ENCODE results near the gene STK17B. TPM values are rescaled to one million over a fixed set of nuclear protein-coding genes. Genes with fewer than 3 reads are reported as not detected.

Gene STK17B
- polyA plus RNA-seq, 1 experiment = 6.1 TPM

DNA sequence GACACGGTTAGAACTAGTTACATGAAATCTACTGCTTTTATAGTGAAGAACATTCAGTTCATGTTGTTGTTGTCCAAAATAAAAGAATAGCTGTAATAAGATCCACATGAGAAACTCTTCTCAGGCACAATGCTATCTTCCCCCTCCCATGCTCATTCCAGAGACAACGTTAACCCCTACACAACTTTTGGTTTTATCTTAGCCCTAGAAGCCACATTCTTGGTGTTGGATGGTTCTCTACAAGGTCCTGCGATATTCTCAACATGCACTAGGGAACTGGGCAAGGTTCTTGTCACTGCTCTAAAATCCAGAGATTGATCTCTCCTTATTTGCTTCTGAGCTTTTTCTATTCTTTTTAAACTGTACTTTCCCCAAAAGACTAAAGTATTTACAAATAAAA lies 51.5 kb downstream of the STK17B start:
- no peak overlapping the region for H3K4me3 ChIP-seq (ENCODE audit: low read depth, low read length)
- TF ChIP-seq, protein P1, sequence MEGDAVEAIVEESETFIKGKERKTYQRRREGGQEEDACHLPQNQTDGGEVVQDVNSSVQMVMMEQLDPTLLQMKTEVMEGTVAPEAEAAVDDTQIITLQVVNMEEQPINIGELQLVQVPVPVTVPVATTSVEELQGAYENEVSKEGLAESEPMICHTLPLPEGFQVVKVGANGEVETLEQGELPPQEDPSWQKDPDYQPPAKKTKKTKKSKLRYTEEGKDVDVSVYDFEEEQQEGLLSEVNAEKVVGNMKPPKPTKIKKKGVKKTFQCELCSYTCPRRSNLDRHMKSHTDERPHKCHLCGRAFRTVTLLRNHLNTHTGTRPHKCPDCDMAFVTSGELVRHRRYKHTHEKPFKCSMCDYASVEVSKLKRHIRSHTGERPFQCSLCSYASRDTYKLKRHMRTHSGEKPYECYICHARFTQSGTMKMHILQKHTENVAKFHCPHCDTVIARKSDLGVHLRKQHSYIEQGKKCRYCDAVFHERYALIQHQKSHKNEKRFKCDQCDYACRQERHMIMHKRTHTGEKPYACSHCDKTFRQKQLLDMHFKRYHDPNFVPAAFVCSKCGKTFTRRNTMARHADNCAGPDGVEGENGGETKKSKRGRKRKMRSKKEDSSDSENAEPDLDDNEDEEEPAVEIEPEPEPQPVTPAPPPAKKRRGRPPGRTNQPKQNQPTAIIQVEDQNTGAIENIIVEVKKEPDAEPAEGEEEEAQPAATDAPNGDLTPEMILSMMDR (IDR thresholded peaks at IDR 0.05; ENCODE audit: insufficient read depth, low read depth, low read length) = no peak
- H3K36me3 ChIP-seq (ENCODE audit: control insufficient read depth, insufficient read depth, low read length) = no peaks in the 10 kb centered on the region
- CTCF ChIA-PET = interaction anchor here (0.6 to 1.5 kb wide), 2 partner anchors 21 to 155 kb away, joined by 3 read pairs; no protein-coding TSS in a partner anchor
- H3K27me3 ChIP-seq (ENCODE audit: control insufficient read depth, insufficient read depth, low read length) = no peaks in the 10 kb centered on the region
- DNase-seq (ENCODE audit: low read depth) = no peak
- POLR2A ChIA-PET = interaction anchor here (0.7 kb wide), 1 partner anchor 24 kb away, joined by 3 read pairs; no protein-coding TSS in a partner anchor

DNA sequence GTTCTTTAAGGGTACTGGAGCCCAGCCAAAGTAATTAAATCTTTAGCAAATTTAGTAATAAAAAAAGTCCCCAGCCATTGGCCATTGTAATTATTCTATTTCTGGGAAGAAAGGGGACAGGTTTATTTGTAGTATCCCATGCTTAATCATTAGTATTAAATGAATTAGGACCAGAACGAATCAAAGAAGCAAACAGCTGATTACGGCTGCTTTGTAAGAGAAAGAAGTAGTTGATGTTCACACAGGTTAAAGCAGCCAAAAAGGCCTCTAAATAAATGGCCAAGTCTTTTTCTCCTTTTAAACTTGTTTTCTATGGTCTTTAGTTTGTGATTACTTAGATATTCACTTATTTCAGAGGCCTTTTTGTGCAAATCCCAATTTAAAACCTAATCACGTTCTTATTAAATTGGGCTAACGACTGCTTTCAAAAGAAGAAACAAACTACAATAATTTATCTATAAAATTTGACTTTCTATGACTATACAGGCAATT lies 54.1 kb downstream of the STK17B start:
- Histone ChIP-seq H3K36me3 (ENCODE audit: control insufficient read depth, insufficient read depth, low read length) (no peaks in the 10 kb centered on the region), H3K27me3 (ENCODE audit: control insufficient read depth, insufficient read depth, low read length) (no peaks in the 10 kb centered on the region), H3K4me3 (ENCODE audit: low read depth, low read length) (no peak overlapping the region)
- DNase-seq (ENCODE audit: low read depth) = no peak
- TF ChIP-seq, protein P1 (IDR thresholded peaks at IDR 0.05; ENCODE audit: insufficient read depth, low read depth, low read length) = no peak
- POLR2A ChIA-PET = no interaction called here
- CTCF ChIA-PET = no interaction called here

DNA sequence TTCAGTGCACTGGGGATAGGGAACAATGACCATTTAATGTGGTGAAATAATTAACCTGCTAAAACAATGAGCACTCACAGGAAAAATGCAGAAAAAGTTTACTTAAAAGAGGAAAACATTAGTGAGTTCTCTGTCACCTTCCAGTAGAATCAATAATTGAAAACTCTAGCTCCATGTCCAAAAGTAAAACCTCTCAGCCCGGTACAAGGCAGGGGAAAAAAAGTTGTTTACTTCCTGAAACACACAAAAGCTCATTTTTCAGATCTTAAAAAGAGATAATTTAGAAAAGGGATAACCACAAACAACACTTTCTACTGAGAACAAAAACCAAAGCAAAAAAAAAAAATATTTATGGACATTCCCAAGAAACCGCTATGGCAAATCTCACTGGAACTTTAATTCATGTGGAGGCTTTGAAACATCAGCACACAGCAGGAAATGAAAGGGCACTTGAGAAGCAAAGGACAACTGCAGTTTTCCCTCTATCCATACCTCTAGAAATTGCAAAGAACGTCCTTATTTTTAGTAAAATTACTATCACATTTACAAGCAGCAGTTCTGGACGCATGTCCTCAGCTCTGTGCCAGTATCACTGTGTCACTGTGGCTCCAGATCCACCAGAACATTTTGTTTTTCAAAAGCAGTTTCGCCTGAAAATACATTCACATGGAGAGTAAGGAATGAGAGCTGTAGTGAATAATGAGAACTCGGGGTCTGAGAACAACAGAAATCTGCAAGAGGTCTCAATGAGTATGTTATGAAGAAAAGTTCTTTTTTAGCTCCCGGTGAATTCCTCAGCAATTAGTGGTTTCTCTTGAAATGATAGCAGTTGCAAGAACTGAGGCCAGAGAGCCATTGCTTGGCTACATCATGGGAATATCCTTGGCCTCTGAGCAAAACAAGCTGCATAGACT lies 58.1 kb downstream of the STK17B start:
- no peak overlapping the region for H3K4me3 ChIP-seq (ENCODE audit: low read depth, low read length)
- ChIA-PET POLR2A (no interaction called here), CTCF (interaction anchor here (0.7 to 1.3 kb wide), 4 partner anchors 17 to 224 kb away, joined by 3 to 4 read pairs (median 3); no protein-coding TSS in a partner anchor)

DNA sequence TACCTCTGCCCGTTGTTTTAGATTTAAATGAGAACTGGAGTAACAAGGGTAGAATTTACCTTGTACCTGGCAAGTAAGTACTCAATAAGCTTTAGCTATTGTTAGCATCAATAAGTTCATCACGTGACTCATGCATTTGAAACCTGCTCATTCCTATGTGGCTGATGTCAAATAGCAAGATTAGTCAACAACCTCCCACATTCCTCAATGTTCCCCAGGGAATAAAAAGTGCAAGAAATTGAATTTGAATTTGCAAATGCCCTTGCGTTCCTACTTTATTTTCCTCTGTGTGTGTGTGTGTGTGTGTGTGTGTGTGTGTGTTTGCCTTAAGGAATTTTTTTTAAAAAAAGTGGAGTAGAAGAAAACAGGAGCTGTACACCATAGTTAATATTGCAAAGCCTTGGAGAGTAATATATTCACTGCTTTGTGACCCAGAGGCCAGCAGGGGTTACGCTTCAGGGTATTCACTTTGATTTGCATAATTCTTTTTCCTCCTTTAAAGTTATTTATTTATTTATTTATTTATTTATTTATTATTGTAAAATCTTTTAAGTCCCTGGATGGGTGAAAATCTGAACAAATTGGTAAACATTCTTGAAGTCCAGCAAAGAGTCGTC lies 58.9 kb downstream of the STK17B start:
- POLR2A ChIA-PET = interaction anchor here (0.7 kb wide), 1 partner anchor 147 kb away, joined by 5 read pairs; no protein-coding TSS in a partner anchor
- CTCF ChIA-PET = interaction anchor here (0.9 to 1.3 kb wide), 3 partner anchors 33 to 58 kb away, joined by 3 to 4 read pairs (median 3); no protein-coding TSS in a partner anchor
- TF ChIP-seq, protein P1 (IDR thresholded peaks at IDR 0.05; ENCODE audit: insufficient read depth, low read depth, low read length) = no peak
- H3K36me3 ChIP-seq (ENCODE audit: control insufficient read depth, insufficient read depth, low read length) = no peaks in the 10 kb centered on the region
- H3K4me3 ChIP-seq (ENCODE audit: low read depth, low read length) = no peak overlapping the region
- DNase-seq (ENCODE audit: low read depth) = no peak
- H3K27me3 ChIP-seq (ENCODE audit: control insufficient read depth, insufficient read depth, low read length) = no peaks in the 10 kb centered on the region

More for the DNA sequence above, 58.1 kb downstream of the STK17B start:
- no peaks in the 10 kb centered on the region for H3K27me3 ChIP-seq (ENCODE audit: control insufficient read depth, insufficient read depth, low read length)
- TF ChIP-seq, protein P1 (IDR thresholded peaks at IDR 0.05; ENCODE audit: insufficient read depth, low read depth, low read length) = no peak
- DNase-seq (ENCODE audit: low read depth) = no peak
- no peaks in the 10 kb centered on the region for H3K36me3 ChIP-seq (ENCODE audit: control insufficient read depth, insufficient read depth, low read length)

DNA sequence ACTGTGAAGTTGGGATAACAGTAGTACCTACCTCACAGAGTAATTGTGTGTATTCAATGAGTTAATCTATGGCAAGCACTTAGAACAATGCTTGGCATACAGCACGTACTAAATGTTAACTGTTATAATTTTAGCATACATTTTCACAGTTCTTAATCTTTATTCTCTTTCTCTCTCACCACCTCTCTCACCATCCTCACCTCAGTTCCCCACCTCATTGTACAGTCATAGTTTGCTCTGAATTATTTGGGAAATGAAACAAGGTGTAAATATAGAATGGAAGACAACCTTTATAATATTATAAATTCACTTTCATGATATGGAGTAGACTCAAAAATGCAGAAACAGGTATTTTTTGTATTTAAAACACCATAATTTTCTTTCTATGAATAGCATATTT lies 62.8 kb downstream of the STK17B start:
- no peak for DNase-seq (ENCODE audit: low read depth)
- H3K27me3 ChIP-seq (ENCODE audit: control insufficient read depth, insufficient read depth, low read length) = no peaks in the 10 kb centered on the region
- H3K4me3 ChIP-seq (ENCODE audit: low read depth, low read length) = no peak overlapping the region
- CTCF ChIA-PET = no interaction called here
- POLR2A ChIA-PET = no interaction called here
- H3K36me3 ChIP-seq (ENCODE audit: control insufficient read depth, insufficient read depth, low read length) = no peaks in the 10 kb centered on the region
- TF ChIP-seq, protein P1 (IDR thresholded peaks at IDR 0.05; ENCODE audit: insufficient read depth, low read depth, low read length) = no peak
